Measurements from ENCODE around the gene ZSCAN10.
A peak's percentile ranks its signal among the peaks of the same experiment; 100 is the strongest.

The ZSCAN10 gene

GRCh38 chr16:3089717-3090592 is 9.1 kb downstream of the ZSCAN10 start:
- no peak for TF ChIP-seq CTCF (IDR thresholded peaks at IDR 0.05; ENCODE audit: low read depth, low read length)
- no peak overlapping the region for H3K4me3 ChIP-seq (replicated peaks in 1 of 2; ENCODE audit: low read depth in 2 of 2, low read length in 2 of 2)
- no peak for DNase-seq (ENCODE audit: low read depth in 2 of 2)

DNA sequence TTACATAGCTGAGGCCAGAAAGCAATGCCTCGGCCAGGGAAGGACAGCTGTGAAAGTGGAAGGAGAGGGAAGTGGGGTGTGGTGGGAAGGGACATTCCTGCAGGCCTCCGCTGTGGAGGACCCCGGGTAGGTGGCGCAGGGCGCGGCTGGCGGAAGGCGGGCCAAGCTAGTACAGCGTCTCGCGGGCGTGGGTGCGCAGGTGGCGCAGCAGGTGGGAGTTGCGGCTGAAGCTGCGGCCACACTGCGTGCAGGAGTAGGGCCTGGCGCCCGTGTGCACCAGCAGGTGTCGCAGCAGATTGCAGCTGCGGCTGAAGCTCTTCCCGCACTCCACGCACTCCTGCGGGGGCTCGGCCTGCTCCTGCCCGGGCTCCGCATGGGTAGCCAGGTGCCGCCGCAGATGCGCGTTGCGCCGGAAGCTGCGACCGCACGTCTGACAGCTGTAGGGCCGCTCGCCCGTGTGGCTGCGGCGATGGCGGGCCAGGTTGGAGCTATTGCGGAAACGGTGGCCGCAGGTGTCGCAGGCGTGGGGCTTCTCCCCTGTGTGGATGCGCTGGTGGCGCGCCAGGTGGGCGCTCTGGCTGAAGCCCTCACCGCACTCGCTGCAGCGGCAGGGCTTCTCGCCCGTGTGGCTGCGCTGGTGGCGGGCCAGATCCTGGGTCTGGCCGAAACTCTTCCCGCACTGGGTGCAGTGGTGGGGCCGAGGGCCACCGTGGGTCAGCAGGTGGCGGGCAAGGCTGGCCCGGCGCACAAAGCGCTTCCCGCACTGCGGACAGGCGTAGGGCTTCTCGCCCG is 10.0 kb downstream of the ZSCAN10 start:
- no peak for TF ChIP-seq CTCF (IDR thresholded peaks at IDR 0.05; ENCODE audit: low read depth, low read length)
- no peak overlapping the region for H3K4me3 ChIP-seq (replicated peaks in 1 of 2; ENCODE audit: low read depth in 2 of 2, low read length in 2 of 2)
- DNase-seq (ENCODE audit: low read depth in 2 of 2), result no peak

DNA sequence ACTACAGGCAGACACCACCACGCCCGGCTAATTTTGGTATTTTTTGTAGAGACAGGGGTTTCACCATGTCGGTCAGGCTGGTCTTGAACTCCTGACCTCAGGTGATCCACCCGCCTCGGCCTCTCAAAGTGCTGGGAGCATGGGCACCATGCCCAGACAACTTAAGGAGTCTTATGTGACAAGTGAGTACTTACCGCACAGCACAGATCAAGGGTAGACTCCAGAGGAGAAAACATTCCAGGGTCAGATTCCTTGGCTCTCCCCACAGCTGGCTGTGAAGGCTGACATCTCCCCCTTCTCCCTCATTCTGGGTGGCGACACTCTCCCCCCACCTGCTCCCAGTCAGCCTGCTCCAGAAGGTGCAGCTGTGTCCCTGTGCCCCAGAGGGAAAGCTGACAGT is 10.6 kb downstream of the ZSCAN10 start:
- no peak for TF ChIP-seq CTCF (IDR thresholded peaks at IDR 0.05; ENCODE audit: low read depth, low read length)
- H3K4me3 ChIP-seq (replicated peaks in 1 of 2; ENCODE audit: low read depth in 2 of 2, low read length in 2 of 2), result no peak overlapping the region
- DNase-seq (ENCODE audit: low read depth in 2 of 2), result no peak

GRCh38 chr16:3087243-3088235 is 11.6 kb downstream of the ZSCAN10 start:
- H3K4me3 ChIP-seq (replicated peaks in 1 of 2; ENCODE audit: low read depth in 2 of 2, low read length in 2 of 2), result no peak overlapping the region
- peak; percentile 44 for TF ChIP-seq CTCF (IDR thresholded peaks at IDR 0.05; ENCODE audit: low read depth, low read length)
- peak in 1 of 2 donors; percentile 32 for DNase-seq (ENCODE audit: low read depth in 2 of 2)

DNA sequence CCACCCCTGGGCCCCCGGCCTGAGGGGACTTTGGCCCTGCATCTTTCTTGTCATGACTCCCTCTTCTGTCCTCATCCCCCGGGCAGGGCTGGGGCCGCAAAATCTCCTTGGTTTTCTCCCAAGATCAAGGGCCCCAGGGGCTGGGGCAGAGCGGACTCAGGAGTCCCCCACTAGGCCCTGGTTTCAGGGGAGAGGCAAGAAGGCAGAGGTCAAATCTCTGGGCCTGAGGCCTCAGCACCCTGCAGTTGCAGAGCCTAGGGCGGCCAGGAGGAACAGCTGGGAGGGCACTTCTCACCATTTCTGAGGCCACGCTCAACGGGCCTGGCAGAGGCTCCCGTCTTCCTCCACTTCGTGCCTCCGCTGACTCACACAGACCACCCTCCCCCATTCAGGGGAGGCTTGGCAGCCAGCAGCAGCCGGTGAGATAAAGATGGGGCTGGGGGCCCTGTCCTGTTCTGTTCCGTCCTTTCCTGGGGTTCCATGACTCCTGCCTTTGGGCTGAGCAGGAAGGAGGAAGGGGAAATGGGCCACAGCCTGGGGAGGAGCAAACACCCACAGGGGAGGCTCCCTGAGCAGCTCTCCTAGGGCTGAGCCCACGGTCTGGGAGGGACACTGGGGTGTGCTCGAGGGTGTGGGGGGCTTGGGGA is 12.4 kb downstream of the ZSCAN10 start:
- peak in 1 of 2 donors; percentile 7 for DNase-seq (ENCODE audit: low read depth in 2 of 2)
- no peak for TF ChIP-seq CTCF (IDR thresholded peaks at IDR 0.05; ENCODE audit: low read depth, low read length)
- H3K4me3 ChIP-seq (replicated peaks in 1 of 2; ENCODE audit: low read depth in 2 of 2, low read length in 2 of 2), result no peak overlapping the region
